HUDEP-2 (cell line): ENCODE measurements around the gene TP53BP2.
"Not testable (repeated sequence)": the region's sequence is repeated elsewhere in the genome, so short reads cannot be mapped to it uniquely, and the experiment has no call there.

ENCODE experiments used
- DNase-seq, 76 experiments: peaks; one replicate each; lab custom pipeline; 2025; ENCODE audit not compliant: unreplicated experiment in 76 of 76; lab: John Stamatoyannopoulos, UW

Gene TP53BP2

DNA sequence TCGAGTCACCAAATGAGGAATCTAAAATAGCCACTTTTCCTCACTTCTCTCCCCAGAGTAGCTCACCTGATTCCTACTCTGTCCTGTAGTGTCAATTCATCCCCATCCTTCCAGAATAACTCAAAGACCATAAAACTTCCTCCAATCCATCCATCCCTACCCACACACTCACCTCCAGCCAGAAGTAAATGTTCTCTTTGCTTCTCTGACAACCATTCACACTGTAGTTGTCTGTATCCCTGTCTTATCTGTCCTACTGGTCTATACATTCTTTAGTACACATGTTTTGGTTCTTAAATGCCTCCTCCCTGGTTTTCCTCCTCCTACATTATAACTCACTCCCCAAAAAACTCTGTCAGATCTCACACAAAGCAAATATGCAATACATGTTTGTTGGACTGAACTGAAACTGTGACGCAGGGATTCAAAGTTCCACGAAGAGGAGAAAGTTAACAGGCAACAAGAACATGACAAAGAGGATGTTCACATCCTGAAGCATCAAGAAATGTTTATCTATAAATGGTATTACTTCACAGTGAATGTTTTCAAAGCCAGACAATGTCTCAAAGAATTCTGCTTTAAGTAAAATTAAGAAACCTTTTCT is 11.0 kb downstream of the TP53BP2 start:
- DNase-seq: no peak

DNA sequence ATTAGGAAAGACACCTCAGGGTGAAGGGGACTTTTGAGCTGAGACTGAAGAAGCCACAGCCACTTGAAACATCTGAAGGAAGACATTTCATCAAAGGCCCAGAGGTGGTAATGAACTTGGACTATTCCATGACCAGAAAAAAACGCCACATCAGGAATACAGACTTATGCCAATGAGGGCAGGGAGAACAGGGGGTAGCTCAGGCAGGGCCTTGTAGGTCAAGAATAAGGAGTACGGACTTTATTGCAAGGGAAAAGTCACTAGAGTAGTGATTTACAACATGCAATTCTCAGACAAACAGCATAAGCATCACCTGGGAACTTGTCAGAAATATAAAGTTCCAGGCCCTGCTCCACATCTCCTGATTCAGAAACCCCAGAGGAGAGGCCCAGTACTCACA is 11.8 kb downstream of the TP53BP2 start:
- DNase-seq: no peak

DNA sequence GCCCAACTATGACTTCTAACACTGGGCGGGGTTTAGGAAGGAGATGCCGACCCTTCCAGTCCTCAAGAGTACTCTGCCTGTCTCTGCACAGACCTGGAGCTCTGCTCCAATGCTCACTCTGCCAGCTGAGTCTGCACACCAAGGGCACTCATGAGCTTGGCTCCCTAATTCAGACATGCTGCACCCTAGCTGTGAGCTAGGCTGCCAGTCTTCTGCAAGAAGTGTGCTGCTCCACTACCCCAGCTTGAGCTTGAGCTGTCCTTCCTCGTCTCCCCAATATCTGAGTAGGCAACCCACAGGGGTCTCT is 13.2 kb downstream of the TP53BP2 start:
- no peak for DNase-seq

DNA sequence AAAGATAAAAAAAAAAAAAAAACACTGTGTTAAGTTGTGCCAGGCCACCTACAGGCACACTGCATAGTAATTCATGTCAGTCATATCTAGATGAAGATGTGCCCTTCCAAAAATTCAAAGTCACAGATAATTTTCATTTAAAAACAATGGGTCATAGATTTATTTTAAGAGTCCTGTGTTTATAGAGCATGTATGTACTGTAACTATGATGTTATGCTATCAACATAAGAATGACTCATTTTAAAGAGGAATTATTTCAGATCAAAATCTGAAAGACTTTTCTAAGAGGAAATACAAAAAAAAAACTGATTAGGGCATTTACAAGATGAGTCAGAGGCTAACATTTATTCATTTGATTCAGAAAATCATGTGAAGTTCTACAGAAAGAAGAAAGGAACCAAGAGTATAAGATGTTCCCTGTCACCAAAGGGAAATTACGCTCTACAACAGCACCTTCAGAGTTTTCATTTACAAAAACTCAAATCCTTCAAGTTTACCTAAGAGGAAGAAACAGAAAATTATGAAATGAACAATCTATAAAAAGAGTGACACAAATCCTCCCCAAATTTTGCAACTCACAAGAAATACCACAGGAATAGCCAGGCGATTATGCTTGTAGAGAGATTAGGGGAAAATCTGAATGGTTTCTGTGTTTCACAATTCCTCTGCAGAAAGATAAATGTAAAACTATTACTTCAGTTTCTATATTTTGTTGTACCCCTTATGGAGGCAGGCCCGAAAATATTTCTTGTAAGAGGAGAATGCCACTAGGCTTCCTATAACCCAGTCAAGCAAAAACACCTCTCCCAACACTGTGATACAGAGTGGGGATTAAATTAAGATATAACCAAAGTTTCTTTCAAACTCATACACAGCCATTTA is 13.8 kb downstream of the TP53BP2 start:
- DNase-seq: peak in 4 of 76 experiments; percentile 13 to 32 (median 20)

DNA sequence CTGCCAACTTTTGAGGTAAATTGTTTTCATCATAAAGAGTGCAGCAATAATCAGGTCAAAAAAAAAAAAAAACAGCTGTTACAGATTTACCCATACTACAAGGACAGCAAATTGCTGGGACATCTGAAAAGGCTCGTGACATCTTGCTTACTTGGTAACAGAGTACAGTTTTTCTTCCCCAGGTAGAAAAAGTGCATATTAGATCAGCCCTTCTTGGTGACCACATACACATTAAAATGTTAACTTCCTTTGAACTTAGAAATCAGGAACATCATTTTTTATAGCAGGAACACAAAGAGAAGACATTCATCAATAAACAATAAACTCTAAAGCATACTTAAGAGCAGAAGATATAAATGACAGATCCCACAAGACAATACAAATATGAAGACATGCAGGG is 16.1 kb downstream of the TP53BP2 start:
- DNase-seq: no peak

DNA sequence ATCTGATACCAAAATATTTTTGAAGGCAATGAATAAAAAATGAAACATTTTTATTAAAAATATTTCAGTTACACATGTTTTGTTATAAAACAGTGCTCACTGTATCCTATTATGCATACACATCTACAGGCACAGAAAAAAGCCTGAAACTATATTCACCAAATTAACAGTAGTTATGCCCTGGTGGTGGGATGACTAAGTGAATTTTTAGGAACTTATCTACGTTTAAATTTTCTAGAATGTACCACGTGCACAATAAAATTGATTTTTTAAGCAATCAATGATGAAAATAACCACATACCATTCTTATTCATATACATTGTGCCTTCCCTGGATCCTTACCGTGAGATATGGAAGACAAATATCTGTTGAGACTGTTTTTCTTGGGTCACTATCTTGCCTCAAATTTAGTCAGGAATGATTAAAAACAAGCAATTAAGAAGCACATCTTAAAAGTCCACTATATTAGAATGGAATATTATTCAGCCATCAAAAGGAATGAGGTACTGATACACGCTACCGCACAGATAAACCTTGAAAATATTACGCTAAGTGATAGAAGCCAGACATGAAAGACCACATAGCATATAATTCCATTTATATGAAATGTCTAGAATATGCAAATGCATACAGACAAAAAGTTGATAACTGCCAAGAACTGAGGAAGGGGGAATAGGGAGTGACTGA is 17.4 kb downstream of the TP53BP2 start:
- DNase-seq: no peak

DNA sequence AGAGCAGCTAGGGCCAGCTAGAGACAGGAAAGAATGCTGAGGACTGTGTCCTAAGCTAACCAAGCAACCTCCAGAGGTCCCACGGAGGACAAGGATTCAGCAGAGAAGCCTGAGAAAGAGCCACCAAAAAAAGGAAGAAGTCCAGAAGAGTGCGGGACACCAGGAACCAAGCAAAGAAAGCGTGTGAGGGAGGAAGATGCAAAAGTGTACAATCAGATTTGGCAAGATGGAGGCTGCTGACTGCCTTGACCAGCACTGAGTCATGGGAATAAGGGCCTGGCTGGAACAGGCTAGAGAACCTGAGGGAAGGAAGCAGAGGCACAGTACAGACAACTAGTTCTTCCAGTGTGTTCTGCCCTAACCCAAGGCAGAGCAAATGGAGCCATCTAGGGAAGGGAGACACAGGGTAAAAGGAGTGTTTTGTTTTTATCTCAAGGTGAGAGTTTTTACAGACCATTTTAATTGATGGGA is 18.5 kb downstream of the TP53BP2 start:
- DNase-seq: peak in 13 of 76 experiments; percentile 8 to 34 (median 19)

DNA sequence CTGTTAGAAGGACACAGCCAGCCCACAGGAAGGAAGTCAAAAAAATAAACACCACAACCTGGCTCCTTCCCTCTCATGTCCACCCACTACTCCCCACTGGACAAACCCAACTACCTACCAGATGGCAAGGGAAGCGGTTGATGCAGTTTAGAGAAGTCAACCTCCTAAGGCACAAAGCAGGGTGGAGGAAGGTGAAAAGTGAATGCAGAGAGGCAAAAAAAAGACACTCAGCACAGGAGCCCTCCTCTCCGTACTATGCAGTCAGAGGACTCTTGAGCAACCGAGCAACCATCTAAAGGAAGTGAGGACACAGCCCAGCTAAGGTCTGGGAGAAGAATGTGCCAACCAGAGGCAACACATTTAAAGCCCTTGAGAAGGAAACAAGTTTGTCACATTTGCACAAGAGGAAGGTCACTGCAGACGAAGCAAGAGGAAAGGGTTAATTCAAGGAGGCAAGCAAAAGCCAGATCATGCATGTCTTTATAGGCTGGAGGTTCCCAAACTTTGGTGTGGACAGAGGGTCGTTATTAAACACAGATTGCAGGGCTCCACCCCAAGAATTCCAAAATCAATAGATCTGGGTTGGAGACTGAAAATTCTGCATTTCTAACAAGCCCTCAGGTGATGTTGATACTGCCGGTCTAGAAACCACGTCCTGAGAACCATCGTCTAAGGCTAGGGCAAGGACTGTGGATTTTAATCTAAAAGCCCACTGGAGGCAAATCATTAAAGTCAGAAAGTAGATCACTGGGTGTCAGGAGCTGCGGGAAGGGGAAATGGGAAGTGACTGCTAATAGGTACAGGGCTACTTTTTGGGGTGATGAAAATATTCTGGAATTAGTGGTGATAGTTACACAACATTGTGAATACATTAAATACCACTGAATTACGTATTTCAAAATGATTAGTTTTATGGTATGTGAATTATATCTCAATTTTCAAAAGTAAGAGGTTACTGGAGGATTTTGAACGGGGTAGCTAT is 19.7 kb downstream of the TP53BP2 start:
- no peak for DNase-seq

DNA sequence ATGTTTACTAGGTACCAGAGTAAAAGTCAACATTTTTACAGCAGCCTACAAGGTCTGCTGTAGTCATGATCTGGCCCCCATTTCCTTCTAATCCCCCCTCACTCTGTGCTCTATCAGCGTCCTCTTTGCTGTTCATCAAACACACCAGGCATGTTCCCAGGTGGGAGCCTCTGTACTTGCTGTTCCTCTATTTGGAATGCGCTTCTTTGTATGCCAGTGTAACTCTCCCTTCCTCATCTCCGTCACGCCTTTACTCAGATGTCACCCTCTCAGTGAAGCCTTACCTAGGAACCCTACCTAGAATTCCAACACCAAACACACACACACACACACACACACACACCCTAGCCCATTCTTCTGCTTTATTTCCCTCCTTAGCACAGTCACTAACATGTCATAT is 21.0 kb downstream of the TP53BP2 start:
- DNase-seq: no peak

DNA sequence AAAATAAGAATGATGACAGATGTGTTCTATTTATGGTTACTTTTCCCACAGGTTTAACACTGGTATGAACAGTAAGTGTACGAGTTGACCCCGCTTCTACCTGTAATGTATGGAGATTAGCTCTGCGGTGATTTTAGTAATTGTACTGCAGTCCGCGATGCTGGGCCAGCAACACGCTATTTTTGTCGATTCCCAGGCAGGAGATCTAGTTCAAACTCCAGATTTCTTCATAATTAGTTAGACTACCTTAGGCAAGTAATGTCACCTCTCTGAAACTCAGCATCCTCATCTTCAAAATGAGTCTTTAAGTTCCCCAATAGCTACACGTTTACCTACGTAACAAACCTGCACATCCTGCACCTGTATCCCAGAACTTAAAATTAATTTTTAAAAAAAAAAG is 21.5 kb downstream of the TP53BP2 start:
- no peak for DNase-seq

DNA sequence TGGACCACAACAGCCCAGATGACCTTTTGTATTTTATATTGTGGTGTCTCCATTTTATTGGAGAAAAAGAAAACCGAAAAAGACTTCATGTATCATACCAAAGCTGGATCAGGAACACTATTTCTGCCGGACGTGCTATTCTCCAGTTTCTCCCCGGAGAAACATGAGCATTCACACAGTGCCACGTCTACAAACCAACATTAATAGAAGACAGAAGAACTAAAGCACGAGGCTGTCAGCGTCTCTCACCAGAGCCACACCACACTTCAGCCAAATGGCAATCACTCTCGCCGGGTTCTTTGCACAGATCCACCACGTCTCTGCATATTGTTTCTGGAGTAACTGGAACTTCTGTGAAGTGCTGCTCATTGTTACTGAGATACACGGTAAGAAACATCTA is 24.8 kb downstream of the TP53BP2 start:
- DNase-seq: no peak

DNA sequence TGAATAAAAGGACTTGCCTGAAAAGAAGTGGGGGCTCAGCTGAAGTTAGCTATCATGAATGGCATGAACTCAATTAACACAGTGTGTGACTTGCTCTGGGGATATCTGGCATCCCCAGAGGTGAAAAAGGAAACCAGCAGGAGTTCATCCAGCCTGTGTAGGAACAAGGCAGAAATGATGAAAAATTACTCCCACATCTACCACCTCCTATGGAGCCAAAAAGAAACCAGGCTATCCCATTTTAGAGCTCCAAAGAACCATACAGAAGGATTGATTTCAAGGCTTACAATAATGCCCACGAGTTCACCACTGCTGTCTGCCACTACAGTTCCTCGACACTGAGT is 25.3 kb downstream of the TP53BP2 start:
- DNase-seq: no peak

DNA sequence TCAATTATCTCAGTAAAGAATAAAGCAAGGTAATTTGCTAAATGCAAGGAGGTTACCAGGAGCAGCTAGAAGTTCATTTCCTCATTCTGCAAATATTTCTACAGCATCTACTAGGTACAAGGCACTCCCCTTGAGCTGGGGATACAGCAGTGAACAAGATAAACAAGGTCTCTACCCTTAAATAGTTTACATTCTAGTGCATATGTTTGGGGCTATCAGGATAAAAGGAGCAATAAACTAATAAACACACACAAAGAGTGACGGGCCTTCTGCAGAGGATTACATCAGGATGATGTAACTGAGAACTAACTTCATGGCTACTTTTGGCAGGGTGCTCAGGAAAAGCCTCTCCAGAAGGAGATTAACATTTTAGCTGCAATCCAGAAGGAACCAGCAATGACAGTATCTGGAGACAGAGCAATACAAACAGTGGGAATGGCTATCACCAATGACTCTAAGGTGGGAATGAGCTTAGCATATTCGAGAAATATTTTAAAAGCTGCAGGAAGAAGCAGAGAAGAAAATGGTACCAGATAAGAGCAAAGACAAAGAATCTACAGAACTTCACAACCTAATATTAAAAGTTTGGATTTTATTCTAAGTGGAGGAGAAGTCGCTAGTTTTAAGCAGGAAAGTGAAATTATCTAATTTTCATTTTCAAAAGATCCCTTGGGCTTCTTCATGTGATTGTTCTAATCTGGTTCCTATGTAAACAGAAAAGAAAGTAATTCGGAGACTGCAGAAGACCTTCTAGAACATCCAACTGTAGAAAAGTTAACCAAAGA is 25.8 kb downstream of the TP53BP2 start:
- no peak for DNase-seq

DNA sequence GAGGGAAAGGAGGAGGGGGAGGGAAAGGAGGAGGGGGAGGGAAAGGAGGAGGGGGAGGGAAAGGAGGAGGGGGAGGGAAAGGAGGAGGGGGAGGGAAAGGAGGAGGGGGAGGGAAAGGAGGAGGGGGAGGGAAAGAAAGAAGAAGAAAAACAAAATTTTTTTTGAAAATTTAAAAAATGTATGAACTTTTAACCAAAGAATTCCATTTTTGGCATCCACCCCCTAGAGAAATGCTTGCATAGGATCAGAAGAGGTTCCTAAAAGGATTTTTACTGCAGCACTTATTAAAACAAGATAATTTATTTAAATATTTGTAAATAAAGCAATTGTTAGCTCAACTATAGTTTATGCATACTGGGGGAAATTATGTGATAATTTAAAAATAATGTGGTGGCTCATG is 28.5 kb downstream of the TP53BP2 start:
- DNase-seq: not testable (repeated sequence)

DNA sequence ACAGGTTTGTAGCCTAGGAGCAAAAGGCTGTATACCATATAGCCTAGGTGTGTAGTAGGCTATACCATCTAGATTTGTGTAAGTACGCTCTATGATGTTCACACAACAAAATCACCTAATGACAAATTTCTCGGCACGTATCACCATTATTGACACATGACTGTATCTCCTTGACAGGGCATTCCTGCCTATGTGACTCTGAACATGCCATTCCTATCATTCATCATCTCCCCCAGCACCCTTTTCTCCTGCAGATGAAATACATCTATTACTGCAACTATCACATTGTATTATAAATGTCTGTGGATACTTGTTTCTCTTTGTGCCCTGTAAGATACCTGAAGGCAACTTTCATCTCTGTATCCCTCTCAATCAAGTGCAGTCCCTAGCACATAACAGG is 29.9 kb downstream of the TP53BP2 start:
- no peak for DNase-seq

DNA sequence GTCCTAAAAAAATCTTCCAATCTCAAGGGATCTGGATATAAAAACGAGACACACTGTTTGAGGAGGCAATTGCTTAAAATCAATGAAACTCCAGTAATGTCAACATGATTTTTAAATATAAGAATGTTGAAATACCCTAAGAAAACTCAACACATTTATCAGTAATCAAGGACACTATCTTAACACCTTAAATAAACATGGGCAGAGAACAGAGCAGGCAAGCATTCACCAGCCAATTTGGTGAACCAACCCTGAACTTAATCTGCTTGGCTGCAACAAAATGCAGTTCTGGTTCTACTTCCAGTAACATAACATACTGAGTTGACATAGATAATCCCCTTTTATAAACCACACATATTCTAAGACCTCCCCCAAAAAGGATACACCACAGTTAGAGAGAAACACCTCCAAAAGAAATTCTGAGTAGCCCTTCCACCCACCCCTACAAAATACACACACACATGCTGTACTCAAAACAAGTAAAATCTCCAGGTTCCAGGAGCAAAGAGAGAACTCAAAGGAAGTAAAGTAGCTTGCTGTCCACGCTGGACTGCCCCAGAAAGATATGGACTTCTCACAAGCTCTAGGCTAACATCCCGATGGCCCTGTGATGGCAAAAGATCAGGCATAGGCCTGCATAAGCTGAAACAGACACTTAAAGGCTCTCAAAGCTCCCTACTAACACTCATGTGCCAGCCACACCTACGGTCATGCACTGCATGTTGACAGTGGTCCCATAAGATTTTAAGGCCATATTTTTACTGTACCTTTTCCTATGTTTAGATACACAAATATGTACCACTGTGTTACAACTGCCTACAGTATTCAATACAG is 30.5 kb downstream of the TP53BP2 start:
- no peak for DNase-seq

DNA sequence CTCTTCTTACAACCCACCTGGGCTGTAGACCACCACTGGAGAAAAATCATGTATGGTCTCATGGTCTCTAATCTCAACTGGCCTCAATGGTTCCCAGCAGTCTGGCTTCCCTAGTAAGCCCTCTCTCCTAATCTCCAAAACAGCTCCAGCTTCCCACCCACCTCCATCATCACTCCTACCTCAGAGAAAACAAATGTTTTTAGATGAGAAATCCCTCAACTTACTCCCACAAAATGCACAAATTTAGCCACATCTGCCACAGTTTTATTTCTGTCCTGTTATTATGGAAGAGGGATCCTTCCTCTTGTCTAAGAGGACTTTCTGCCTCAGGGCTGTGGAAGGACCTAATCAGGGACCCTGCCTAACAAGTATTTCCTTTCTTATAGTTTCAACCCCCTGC is 32.1 kb downstream of the TP53BP2 start:
- DNase-seq: no peak

DNA sequence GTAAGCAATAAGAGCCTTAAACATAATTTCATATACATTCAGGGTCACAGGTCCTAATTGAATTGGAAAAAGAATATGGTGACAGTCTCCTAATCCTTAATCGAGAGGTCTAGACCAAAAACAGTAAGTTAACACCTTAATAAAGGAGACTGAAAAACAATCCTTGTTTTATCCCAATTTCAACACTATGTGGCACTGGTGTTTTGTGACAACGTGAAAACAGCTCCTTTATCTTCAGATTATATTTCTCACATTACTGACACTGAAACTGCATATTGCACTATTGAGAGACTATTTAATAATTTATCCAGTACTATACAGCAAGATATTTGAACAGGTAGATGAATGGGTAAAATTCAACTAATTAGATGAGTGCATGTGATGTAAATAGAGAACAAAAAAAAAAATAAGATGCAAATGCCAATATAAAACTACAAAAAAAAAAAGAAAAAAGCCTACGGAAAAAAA is 34.1 kb downstream of the TP53BP2 start:
- DNase-seq: peak in 18 of 76 experiments; percentile 6 to 50 (median 23)

DNA sequence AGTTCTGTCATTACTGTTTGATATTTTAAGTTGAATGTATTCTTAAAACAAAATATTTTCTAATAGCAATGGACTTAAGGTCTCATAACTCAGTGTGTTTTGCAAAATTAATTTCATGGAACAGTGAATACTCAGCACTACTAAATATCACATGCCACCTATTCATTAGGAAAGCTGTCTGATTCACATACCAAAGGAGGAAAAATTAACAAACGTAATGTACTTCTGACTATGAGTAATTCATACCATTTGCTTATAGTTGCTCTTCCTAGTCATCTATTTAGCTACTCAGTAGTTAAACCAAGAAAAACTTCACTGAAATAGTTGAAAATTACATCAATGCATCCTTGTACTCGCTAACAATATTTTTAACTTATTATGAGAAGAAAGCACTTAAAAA is 35.2 kb downstream of the TP53BP2 start:
- DNase-seq: no peak
